HG03280 (cell line): ENCODE data around the gene TACC2.

Source experiments
- ATAC-seq: cut with Tn5 transposase; IDR thresholded peaks from one replicate; pipeline ENCODE4 v1.9.1; 2021; ENCODE audit warnings: mild to moderate bottlenecking, moderate library complexity; ENCODE audit not compliant: unreplicated experiment

TACC2 gene

GRCh38 chr10:122243550-122243949 lies 254.6 kb downstream of the TACC2 start:
- ATAC-seq: no peak

- ATAC-seq: no peak
Measured at GRCh38 chr10:122244001-122244975, 255.3 kb downstream of the TACC2 start.

- no peak for ATAC-seq
Measured at GRCh38 chr10:122245136-122245535, 256.2 kb downstream of the TACC2 start.

DNA sequence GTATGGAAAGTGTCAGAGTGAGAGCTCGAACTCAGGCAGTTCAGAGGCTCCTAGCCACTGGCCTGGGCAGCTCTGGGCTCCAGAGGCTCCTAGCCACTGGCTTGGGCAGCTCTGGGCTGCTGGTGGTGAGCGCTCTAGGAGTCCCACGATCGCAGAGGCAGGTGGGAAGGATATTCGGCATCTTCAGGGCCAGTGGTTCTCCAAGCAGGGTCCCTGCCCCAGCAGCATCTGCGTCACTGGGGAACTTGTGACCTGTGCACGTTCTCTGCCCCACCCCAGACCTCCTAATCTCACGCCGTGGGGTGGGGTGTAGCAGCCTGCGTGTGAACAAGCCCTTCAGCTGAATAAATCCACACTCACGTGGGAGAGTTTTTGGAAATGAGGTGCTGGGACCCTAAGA lies 256.9 kb downstream of the TACC2 start:
- ATAC-seq: no peak

DNA sequence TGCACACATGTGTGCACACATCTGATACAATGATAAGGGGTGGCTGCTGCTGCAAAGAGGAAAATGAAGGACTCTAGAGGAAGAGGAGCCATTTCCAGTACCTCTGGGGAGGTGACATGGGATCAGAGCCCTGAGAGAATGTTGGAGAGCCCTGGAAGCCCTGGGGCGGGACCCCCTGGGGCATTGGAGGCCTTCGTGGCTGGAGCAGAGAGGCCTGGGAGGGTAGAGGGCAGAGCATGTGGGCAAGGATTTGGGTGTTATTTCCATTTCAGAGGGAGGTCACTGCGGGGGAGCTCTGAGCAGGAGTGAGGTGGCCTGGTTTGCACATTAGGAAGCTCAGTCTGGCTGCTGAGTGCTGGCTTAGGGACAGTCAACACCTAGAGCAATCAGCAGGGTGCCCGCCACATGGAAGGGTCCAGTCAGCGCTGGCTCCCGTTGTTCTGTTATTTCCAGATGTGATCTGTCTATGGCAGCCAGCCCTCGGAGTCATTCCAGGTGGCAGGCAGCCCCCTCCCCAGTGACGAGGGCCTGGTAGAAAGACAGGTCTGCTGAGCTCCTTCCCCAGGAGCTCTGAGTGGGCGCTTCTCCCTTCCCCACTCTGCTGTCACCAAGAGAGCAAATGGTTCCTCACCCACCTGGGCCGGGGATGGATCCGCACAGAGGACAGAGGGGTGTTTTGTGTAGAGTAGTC lies 258.0 kb downstream of the TACC2 start:
- no peak for ATAC-seq

DNA sequence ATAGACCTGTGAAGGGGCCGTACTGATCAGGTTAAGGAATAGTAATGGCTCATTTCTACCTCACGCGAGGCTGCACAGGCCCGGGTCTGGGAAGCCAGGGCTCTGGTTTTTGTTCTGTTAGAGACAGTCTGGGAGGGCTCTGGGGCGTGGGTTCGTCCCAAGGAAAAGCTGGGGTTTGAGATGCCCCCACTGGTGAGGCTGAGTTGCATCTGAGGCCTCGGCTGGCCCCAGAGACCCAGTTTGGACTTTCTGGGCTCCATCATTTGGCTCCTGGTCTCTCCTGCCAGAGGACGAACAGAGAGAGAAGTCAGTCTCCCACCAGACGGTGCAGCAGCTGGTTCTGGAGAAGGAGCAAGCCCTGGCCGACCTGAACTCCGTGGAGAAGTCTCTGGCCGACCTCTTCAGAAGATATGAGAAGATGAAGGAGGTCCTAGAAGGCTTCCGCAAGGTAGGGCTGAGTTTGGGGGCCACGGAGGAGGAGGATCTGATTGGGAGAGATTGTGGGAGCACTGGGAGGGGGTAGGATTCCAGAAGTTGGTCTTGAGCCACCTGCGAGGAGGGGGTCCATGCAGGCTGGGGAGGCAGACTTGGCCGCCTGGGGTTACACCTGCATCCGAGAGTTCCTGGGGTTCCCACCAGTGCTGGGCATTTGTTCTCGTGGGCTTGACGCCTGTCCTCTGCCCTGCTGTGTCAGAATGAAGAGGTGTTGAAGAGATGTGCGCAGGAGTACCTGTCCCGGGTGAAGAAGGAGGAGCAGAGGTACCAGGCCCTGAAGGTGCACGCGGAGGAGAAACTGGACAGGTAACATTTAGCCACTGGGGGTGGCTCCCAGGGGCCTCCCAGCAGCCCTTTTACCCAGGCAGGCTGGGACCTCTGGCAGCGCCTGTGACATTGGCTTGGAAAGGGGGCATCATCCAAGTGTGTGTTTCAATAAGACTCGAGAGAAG lies 259.7 kb downstream of the TACC2 start:
- ATAC-seq: no peak

DNA sequence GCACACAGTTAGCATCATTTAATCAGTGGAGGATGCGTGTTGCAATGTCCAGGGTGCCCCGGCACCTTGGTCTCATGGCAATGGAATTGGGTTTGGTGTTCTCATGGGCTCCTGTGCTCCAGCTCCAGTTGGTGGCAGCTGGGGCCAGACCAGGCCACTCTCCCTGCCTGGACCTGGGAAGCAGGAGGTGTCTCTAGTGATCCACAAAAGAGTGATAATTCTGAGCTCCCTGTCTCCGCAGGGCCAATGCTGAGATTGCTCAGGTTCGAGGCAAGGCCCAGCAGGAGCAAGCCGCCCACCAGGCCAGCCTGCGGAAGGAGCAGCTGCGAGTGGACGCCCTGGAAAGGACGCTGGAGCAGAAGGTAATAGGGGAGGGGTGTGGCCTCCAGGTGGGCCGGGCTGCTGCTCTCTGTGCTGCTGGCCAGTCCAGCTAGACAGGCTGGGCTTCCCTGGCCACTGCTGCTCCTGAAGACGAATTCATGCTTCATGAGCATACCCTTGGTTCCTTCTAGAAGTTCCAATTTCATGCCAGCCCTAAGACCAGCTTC lies 260.4 kb downstream of the TACC2 start:
- no peak for ATAC-seq

DNA sequence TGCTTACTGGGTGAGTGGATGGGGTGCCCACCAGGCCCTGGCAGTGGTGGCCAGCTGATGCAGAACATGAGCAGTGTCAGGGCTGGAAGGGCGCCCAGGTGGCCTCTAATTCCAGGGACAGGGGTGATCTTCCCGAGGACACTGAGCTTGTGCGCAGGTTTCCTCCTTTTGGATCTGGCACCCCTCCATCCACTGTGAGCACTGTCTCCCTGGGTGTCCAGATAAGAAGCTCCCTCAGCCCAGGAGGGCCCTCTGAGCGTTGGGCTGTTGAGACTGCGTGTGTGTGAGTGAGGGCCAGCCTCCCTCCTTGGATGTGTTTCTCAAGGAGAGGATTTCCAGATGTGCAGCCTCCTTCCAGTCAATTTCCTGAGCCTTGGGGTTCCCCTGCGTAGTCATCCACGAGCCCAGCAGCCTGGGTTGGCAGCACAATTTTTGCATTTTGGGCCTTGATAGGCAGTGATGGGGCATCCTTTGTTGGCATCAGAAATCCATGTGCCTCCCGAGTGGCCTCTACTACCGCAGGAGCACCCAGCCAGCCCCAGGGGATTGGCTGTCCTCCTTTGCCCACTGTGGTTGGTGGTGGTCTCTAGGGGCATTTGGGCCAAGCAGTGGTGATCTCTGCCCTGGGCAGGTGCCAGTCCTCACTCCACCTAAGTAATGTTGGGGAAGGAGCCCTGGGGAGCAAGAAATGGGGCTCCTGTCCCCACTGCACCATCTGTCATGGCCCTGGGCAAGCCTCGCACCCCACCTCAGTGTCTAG lies 261.2 kb downstream of the TACC2 start:
- no peak for ATAC-seq

- no peak for ATAC-seq
Measured at GRCh38 chr10:122251459-122252255, 262.7 kb downstream of the TACC2 start.

GRCh38 chr10:122252805-122253204 lies 263.8 kb downstream of the TACC2 start:
- ATAC-seq: no peak

DNA sequence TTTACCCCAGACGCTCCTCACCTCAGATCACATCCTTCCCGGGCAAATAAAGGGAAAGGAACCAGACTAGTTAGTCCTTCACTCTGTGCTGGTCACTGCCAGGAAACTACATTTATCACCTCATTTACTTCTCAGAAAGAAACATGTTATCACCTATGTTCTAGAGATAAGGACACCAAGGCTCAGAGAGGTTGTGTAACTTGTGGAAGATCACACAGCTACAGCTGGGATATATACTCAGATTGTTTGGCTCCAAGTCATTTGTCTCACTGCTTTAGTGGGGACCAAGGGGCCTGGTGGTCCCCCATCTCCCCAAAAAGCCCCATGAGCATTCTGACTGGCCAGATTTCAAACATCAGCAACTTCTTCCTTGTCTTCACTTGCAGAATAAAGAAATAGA lies 264.6 kb downstream of the TACC2 start:
- no peak for ATAC-seq

- no peak for ATAC-seq
Measured at GRCh38 chr10:122254831-122255230, 265.9 kb downstream of the TACC2 start.

DNA sequence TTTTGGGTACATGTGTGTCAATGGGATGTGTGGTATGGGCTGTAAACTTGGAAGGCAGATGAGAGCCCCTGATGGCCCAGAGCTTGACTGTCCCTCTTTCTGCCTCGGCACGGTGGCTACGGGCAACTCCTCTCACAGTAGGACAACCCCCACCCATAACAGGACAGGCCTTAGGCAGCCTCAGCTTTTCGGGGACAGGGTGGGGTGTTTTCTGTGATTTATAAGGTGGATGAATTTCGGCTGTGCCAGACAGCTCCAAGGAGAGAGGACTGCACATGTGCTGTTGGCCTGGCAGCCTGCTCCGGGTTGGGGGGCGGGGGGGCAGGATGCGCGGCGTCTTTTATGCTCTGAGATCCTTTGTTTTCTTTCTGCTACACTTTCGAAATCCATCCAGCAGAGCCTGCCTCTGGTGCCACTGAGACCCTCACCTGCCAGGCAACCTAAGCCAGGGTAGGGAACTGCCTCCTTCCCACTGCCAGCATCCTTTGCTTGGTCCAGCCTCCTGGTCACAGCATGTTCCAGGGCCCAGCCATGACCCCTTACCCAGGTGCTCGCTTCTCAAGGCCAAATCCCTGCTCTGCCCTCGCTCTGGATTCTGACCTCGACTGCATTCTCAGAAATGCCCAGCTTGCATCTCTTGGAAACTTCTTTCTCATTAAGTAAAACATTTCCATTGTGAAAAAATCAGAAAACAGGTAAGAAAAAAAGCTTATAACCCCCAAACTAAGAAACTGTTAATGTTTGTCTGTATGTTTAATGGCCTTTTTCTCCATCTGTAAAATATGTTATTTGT lies 266.7 kb downstream of the TACC2 start:
- ATAC-seq: no peak

DNA sequence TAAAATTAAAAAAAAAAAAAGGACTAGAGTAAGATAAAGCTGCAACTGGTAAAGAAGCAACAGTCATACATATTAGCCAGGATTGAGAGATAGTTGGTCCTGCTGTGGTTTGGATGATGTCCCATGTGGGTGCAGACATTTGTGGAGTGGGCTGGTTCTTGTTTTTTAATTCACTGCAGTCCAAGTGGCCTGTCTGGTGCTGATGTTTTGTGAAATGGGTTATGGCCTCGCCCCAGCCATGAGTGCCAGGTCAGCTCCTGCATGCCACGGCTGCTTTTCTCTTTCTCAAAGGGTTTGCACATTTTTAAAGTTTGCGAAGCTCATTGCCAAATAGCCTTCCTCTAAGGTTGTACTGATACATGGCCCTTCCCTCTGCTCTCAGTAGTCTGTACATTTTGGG lies 268.1 kb downstream of the TACC2 start:
- ATAC-seq: no peak

GRCh38 chr10:122258136-122259074 lies 269.4 kb downstream of the TACC2 start:
- no peak for ATAC-seq

- ATAC-seq: no peak
Measured at GRCh38 chr10:122259075-122259466, 270.1 kb downstream of the TACC2 start.

GRCh38 chr10:122261584-122261983 lies 272.6 kb downstream of the TACC2 start:
- ATAC-seq: no peak
